K562 (cell line): Measurements from ENCODE around the gene CATSPER4. TPM values are rescaled to one million over a fixed set of nuclear protein-coding genes. Genes with fewer than 3 reads are reported as not detected.
A peak's percentile ranks its signal among the peaks of the same experiment; 100 is the strongest.

Experiments used
- ATAC-seq: fragments of 200-7000 bp; cut with Tn5 transposase; 3 replicates; pipeline ENCODE4 v1.9.1; 2020; ENCODE audit warnings: moderate library complexity
- BruUV-seq: library from RNA; stranded (reverse); fragments of 400-500 nt; replicated peaks from 2 replicates; lab custom pipeline; 2021; lab: Mats Ljungman, UMichigan
- CTCF ChIA-PET: fragments of 300-600 bp; formaldehyde crosslinking; extraction: SDS; loops from one replicate; lab custom pipeline; 2021; ENCODE audit warnings: low intra/inter-chr PET ratio; lab: Yijun Ruan, JAX
- POLR2A ChIA-PET: fragments of 300-600, 350-650 bp; sonication (Branson Sonifier 250); formaldehyde crosslinking; extraction: SDS; loops from one replicate; lab custom pipeline; 2021; ENCODE audit warnings: antibody characterized with exemption, inconsistent platforms; lab: Yijun Ruan, JAX
- DNase-seq, 4 experiments: peaks; one replicate each; pipeline versions ENCODE4 v3.0.0 to v3.0.0-alpha.2; 2011 to 2018; ENCODE audit warnings: low spot score in 3 of 4, mixed read lengths in 3 of 4; ENCODE audit errors: extremely low read depth in 1 of 4
- FAIRE-seq: peaks from 2 replicates; lab custom pipeline; 2011; peaks lifted over from hg19 to GRCh38; lab: Jason Lieb, UNC
- H2AFZ ChIP-seq: 2 replicates; pipeline ENCODE4 v1.6.0; 2011; ENCODE audit warnings: low read depth, low read length, control low read depth, inconsistent platforms
- H3K27ac ChIP-seq: fragments of 200-600 bp; 3 replicates; pipeline ENCODE4 v1.8.0; 2011; ENCODE audit warnings: low read depth, mild to moderate bottlenecking, control low read depth, inconsistent platforms, low read length, moderate library complexity, mixed read lengths; ENCODE audit errors: extremely low read depth
- H3K27me3 ChIP-seq, 2 experiments: fragments of 300-600 bp in 1 of 2; 2 replicates in 1 of 2; 3 replicates in 1 of 2; pipeline versions ENCODE4 v1.6.0 to v1.8.0; 2011; ENCODE audit warnings: inconsistent platforms in 2 of 2, low read length in 2 of 2, mild to moderate bottlenecking in 1 of 2, mixed read lengths in 1 of 2, moderate library complexity in 1 of 2; ENCODE audit not compliant: control insufficient read depth in 2 of 2, insufficient read depth in 2 of 2
- H3K36me3 ChIP-seq: fragments of 300-600 bp; 3 replicates; pipeline ENCODE4 v1.8.0; 2011; ENCODE audit warnings: mild to moderate bottlenecking, low read length, inconsistent platforms; ENCODE audit not compliant: control insufficient read depth, insufficient read depth
- H3K4me1 ChIP-seq, 2 experiments: fragments of 200-600 bp in 1 of 2; replicated peaks in 1 of 2; 2 replicates in 1 of 2; 3 replicates in 1 of 2; pipeline versions ENCODE4 v1.5.1 to v1.8.0; 2011; ENCODE audit warnings: inconsistent platforms in 2 of 2, low read length in 2 of 2, mild to moderate bottlenecking in 1 of 2, mixed read lengths in 1 of 2, moderate library complexity in 1 of 2; ENCODE audit not compliant: control insufficient read depth in 2 of 2, insufficient read depth in 2 of 2
- H3K4me2 ChIP-seq: 2 replicates; pipeline ENCODE4 v1.6.1; 2011; ENCODE audit warnings: low read length, control low read depth, inconsistent platforms, mixed read lengths; ENCODE audit not compliant: insufficient read depth
- H3K4me3 ChIP-seq: fragments of 200-600 bp; sonication (generic), shearing (Covaris generic); 2 replicates; pipeline ENCODE4 v1.5.1; 2016; ENCODE audit warnings: control low read depth, inconsistent platforms
- H3K79me2 ChIP-seq: fragments of 200-600 bp; 3 replicates; pipeline ENCODE4 v1.8.0; 2011; ENCODE audit warnings: low read length, inconsistent platforms; ENCODE audit not compliant: control insufficient read depth, insufficient read depth
- H3K9ac ChIP-seq, 2 experiments: 2 replicates each; pipeline versions ENCODE4 v1.6.0 to v1.6.1; 2011; ENCODE audit warnings: low read depth in 2 of 2, low read length in 2 of 2, control low read depth in 1 of 2, inconsistent platforms in 1 of 2, mild to moderate bottlenecking in 1 of 2, mixed read lengths in 1 of 2; ENCODE audit not compliant: insufficient read depth in 1 of 2
- H3K9me1 ChIP-seq: one replicate; pipeline ENCODE4 v1.6.0; 2011; ENCODE audit warnings: inconsistent platforms, mild to moderate bottlenecking, low read length, moderate library complexity; ENCODE audit not compliant: control insufficient read depth, insufficient read depth
- H3K9me3 ChIP-seq: replicated peaks from 2 replicates; pipeline ENCODE4 v1.5.1; 2011; ENCODE audit warnings: low read depth, low read length, inconsistent platforms; ENCODE audit not compliant: control insufficient read depth, insufficient read depth
- H4K20me1 ChIP-seq: replicated peaks from 2 replicates; pipeline ENCODE4 v1.6.1; 2011; ENCODE audit warnings: low read length, inconsistent platforms, mixed read lengths; ENCODE audit not compliant: control insufficient read depth, insufficient read depth
- BRCA1 ChIP-seq, 2 experiments: fragments of 450-650 bp in 1 of 2; sonication (generic) in 1 of 2; formaldehyde crosslinking in 1 of 2; IDR thresholded peaks; 2 replicates each; pipeline versions ENCODE4 v1.5.0 to v1.6.1; 2017 to 2020; ENCODE audit warnings: mild to moderate bottlenecking in 1 of 2, missing genetic modification reagents in 1 of 2
- SETDB1 ChIP-seq: IDR thresholded peaks from one replicate; pipeline ENCODE4 v1.6.1; 2012; ENCODE audit warnings: low read length, control low read depth, inconsistent platforms
- ZC3H4 ChIP-seq: sonication (generic); formaldehyde crosslinking; IDR thresholded peaks from 2 replicates; pipeline ENCODE4 v1.9.0; 2021; ENCODE audit warnings: missing genetic modification reagents, borderline replicate concordance
- ZNF143 ChIP-seq: sonication (generic); formaldehyde crosslinking; IDR thresholded peaks from 2 replicates; pipeline ENCODE4 v1.9.0; 2022; ENCODE audit warnings: mild to moderate bottlenecking, missing genetic modification reagents
- ZNF75A ChIP-seq: fragments of 450-650 bp; formaldehyde crosslinking; IDR thresholded peaks from 2 replicates; pipeline ENCODE4 v1.4.0; 2020; ENCODE audit warnings: mild to moderate bottlenecking
- WGBS: fragments of 100-300 bp; shearing (Covaris generic); methylation state at CpG from one replicate; pipeline ENCODE4 v1.1.6; 2016; ENCODE audit warnings: low coverage, mixed read lengths; ENCODE audit not compliant: insufficient coverage; ENCODE audit errors: missing lambda C conversion rate; 5-methylcytosine and 5-hydroxymethylcytosine counted together
- in situ Hi-C: fragments of 300-500 bp; cut with MboI; formaldehyde crosslinking; loops from 4 replicates; pipeline ENCODE4 v1.15.0; 2018; ENCODE audit warnings: inconsistent platforms, mixed read lengths
- intact Hi-C: fragments of 100-400 bp; cut with micrococcal nuclease; formaldehyde crosslinking; loops from 2 replicates; pipeline ENCODE4 v1.14.2; 2022
- polyA plus RNA-seq, 8 experiments: library from polyadenylated mRNA; depleted of rRNA in 4 of 8; stranded (reverse) in 5 of 8; unstranded in 3 of 8; fragments of >200 nt; fragmentation: Nextera tagmentation in 2 of 8; fragmentation: Illumina TruSeq in 1 of 8; extraction: Ambion mirVana in 2 of 8; extraction: Trizol in 1 of 8; gene quantifications; 2 replicates each; pipeline versions ENCODE4 v1.2.1 to v1.2.3, GENCODE V29; 2011 to 2014; ENCODE audit warnings: inconsistent platforms in 1 of 8, missing spikeins in 1 of 8
- total RNA-seq, 7 experiments: library from RNA; depleted of rRNA in 6 of 7; stranded (reverse); fragments of >200 nt in 6 of 7; fragmentation: Illumina TruSeq in 2 of 7; extraction: Trizol in 2 of 7; gene quantifications; 2 replicates each; pipeline versions ENCODE4 v1.2.1 to v1.2.3, GENCODE V29; 2011 to 2021; ENCODE audit warnings: low replicate concordance in 1 of 7
- TF ChIP-seq, protein P1 (sequence below): sonication (generic); formaldehyde crosslinking; IDR thresholded peaks from 2 replicates; pipeline ENCODE4 v1.8.0; 2022; ENCODE audit warnings: missing genetic modification reagents, mild to moderate bottlenecking, moderate library complexity, borderline replicate concordance
- TF ChIP-seq, protein P2 (sequence below): fragments of 450-650 bp; IDR thresholded peaks from 2 replicates; pipeline ENCODE4 v1.6.1; 2016

Gene CATSPER4
- total and polyA plus RNA-seq, 9 of the 15 experiments (the other 6 are each of a cell fraction or from before 2014, with no cell fraction given) = 0.04 to 0.13 TPM; not detected in 7

DNA sequence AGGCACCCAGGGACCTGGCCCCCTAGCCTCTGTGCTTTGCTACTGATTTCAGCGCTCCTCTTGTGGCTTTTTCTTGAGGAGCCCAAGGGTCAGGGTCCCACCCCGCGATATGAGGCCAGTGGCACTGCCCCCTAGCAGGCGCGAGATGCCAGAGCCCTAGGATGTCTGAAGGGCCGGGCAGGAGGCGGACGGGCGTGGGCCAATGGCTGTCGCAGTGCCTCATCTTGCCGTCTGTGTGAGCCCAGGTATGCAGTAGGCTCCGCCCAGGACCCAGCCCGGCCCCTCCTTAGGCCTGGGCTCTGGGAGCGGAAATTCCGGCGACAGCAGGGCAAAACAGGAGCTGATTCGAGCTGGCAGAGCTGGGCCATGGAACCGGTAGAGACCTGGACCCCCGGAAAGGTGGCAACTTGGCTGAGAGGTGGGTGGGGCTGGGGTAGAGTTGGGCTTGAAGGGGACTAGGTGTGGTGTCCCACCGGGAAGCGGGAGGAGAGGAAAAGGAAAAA, 13.2 kb upstream of the CATSPER4 start, which contains the start of gene CNKSR1:
Gene CNKSR1 (plus strand): TSS at position 310 of the 503 bp plus-strand sequence. CDS start 57 bp downstream, at position 367.
- no TSS peak for BruUV-seq
- no peak within 1 kb of the TSS for H3K4me3 ChIP-seq
- in situ Hi-C loops = no loop called here
- H3K27ac ChIP-seq = no peak within 1 kb of the TSS
- H3K9me3 ChIP-seq = no peaks in the 10 kb centered on the region
- no peak for FAIRE-seq
- H3K79me2 ChIP-seq = no peaks in the 10 kb centered on the region
- TF ChIP-seq BRCA1 (IDR thresholded peaks at IDR 0.05) (no peak), BRCA1 (CRISPR knock-in tag; IDR thresholded peaks at IDR 0.05) (0 out of 2 replicates have a peak, but pooled peaks have one; percentile 42), ZNF75A (CRISPR knock-in tag) (no peak), ZNF143 (CRISPR knock-in tag) (no peak), ZC3H4 (CRISPR knock-in tag) (0 out of 2 replicates have a peak, but pooled peaks have one; percentile 21), SETDB1 (no peak)
- TF ChIP-seq, protein P1, sequence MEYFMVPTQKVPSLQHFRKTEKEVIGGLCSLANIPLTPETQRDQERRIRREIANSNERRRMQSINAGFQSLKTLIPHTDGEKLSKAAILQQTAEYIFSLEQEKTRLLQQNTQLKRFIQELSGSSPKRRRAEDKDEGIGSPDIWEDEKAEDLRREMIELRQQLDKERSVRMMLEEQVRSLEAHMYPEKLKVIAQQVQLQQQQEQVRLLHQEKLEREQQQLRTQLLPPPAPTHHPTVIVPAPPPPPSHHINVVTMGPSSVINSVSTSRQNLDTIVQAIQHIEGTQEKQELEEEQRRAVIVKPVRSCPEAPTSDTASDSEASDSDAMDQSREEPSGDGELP (CRISPR knock-in tag) = 0 out of 2 replicates have a peak, but pooled peaks have one; percentile 7
- TF ChIP-seq, protein P2, sequence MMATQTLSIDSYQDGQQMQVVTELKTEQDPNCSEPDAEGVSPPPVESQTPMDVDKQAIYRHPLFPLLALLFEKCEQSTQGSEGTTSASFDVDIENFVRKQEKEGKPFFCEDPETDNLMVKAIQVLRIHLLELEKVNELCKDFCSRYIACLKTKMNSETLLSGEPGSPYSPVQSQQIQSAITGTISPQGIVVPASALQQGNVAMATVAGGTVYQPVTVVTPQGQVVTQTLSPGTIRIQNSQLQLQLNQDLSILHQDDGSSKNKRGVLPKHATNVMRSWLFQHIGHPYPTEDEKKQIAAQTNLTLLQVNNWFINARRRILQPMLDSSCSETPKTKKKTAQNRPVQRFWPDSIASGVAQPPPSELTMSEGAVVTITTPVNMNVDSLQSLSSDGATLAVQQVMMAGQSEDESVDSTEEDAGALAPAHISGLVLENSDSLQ = no peak
- CTCF ChIA-PET = no interaction called here
- no peak within 1 kb of the TSS for H3K4me2 ChIP-seq
- no peak for DNase-seq
- 83% methylated on average over 21 of the region's 21 CpGs for WGBS
- ATAC-seq = no peak
- H3K27me3 ChIP-seq = no peaks in the 10 kb centered on the region
- peaks cover 23 to 30% of the 10 kb centered on the region in 2 experiments for H3K4me1 ChIP-seq
- no peaks in the 10 kb centered on the region for H4K20me1 ChIP-seq
- H3K9me1 ChIP-seq = no peaks in the 10 kb centered on the region
- no peaks in the 10 kb centered on the region; the same call in 2 of the 3 replicates for H3K36me3 ChIP-seq
- H2AFZ ChIP-seq = no peak within 1 kb of the TSS; the same call in 1 of the 2 replicates
- POLR2A ChIA-PET = interaction anchor here (0.6 to 1.8 kb wide), 5 partner anchors 7 to 70 kb away, joined by 3 to 7 read pairs (median 4); partner anchors contain the start of gene ZNF593
- intact Hi-C loops = loop anchor here (10.0 kb wide), 1 partner anchor 208 kb away; no protein-coding TSS in a partner anchor
- peak within 1 kb of the TSS in 1 of 2 experiments; percentile 87; a peak in 2 of 4 replicates for H3K9ac ChIP-seq
